Fibroblast of lung (primary cell): ENCODE measurements around the gene SPTB. TPM values are rescaled to one million over a fixed set of nuclear protein-coding genes. Genes with fewer than 3 reads are reported as not detected.

ENCODE experiments used
- DNase-seq, 2 donors: peaks; one replicate each; pipeline versions ENCODE4 v3.0.0 to v3.0.0-alpha.2; 2010; ENCODE audit warnings: low read depth in 2 of 2
- H2AFZ ChIP-seq: 2 replicates; pipeline ENCODE4 v1.5.1; 2012; ENCODE audit warnings: low read length, control low read depth, inconsistent platforms
- H3K27ac ChIP-seq: 2 replicates; pipeline ENCODE4 v1.5.1; 2011; ENCODE audit warnings: low read length, control low read depth; ENCODE audit not compliant: insufficient read depth
- H3K27me3 ChIP-seq: 2 replicates; pipeline ENCODE4 v1.5.1; 2011; ENCODE audit warnings: mild to moderate bottlenecking, low read length; ENCODE audit not compliant: control insufficient read depth, insufficient read depth
- H3K36me3 ChIP-seq: 2 replicates; pipeline ENCODE4 v1.5.1; 2011; ENCODE audit warnings: low read length; ENCODE audit not compliant: control insufficient read depth, insufficient read depth
- H3K4me1 ChIP-seq: 2 replicates; pipeline ENCODE4 v1.5.1; 2011; ENCODE audit warnings: low read length; ENCODE audit not compliant: control insufficient read depth, insufficient read depth; ENCODE audit errors: extremely low read depth
- H3K4me2 ChIP-seq: 2 replicates; pipeline ENCODE4 v1.5.1; 2011; ENCODE audit warnings: low read length, control low read depth; ENCODE audit not compliant: insufficient read depth; ENCODE audit errors: extremely low read depth
- H3K4me3 ChIP-seq, 4 experiments: fragments of 200-600 bp in 1 of 4; sonication (generic) in 1 of 4; replicated peaks in 1 of 4; 2 replicates each; pipeline ENCODE4 v1.5.1; 2011 to 2016; ENCODE audit warnings: low read length in 4 of 4, low read depth in 3 of 4, mild to moderate bottlenecking in 3 of 4, control low read depth in 2 of 4, inconsistent platforms in 1 of 4, mixed read lengths in 1 of 4; ENCODE audit not compliant: insufficient read depth in 1 of 4; ENCODE audit errors: control extremely low read depth in 1 of 4
- H3K79me2 ChIP-seq: 2 replicates; pipeline ENCODE4 v1.5.1; 2012; ENCODE audit warnings: mild to moderate bottlenecking, low read length, inconsistent platforms; ENCODE audit not compliant: control insufficient read depth, insufficient read depth
- H3K9ac ChIP-seq: 2 replicates; pipeline ENCODE4 v1.5.1; 2011; ENCODE audit warnings: mild to moderate bottlenecking, low read length, control low read depth; ENCODE audit not compliant: insufficient read depth
- H3K9me3 ChIP-seq: 2 replicates; pipeline ENCODE4 v1.5.1; 2012; ENCODE audit warnings: low read depth, low read length; ENCODE audit not compliant: control insufficient read depth, insufficient read depth
- H4K20me1 ChIP-seq: 2 replicates; pipeline ENCODE4 v1.5.1; 2011; ENCODE audit warnings: low read length; ENCODE audit not compliant: control insufficient read depth, insufficient read depth; ENCODE audit errors: extremely low read depth
- CTCF ChIP-seq, 2 donors: IDR thresholded peaks in 1 of 2; conservative IDR thresholded peaks in 1 of 2; 1 replicate in 1 of 2; 2 replicates in 1 of 2; pipeline ENCODE4 v1.5.1; 2011 to 2012; ENCODE audit warnings: low read length in 2 of 2, control low read depth in 1 of 2, inconsistent platforms in 1 of 2, low read depth in 1 of 2, mild to moderate bottlenecking in 1 of 2
- EZH2 ChIP-seq: IDR thresholded peaks from 2 replicates; pipeline ENCODE4 v1.5.1; 2012; ENCODE audit warnings: low read length, control low read depth, mild to moderate bottlenecking; ENCODE audit errors: missing control alignments
- polyA plus RNA-seq, 2 donors: library from polyadenylated mRNA; depleted of rRNA in 1 of 2; stranded (reverse) in 1 of 2; unstranded in 1 of 2; fragments of >200 nt; gene quantifications; 2 replicates each; pipeline ENCODE4 v1.2.1, GENCODE V29; 2011 to 2012; ENCODE audit warnings: missing spikeins in 1 of 2
- total RNA-seq: library from RNA; depleted of rRNA; stranded (reverse); fragments of >200 nt; gene quantifications from 2 replicates; pipeline ENCODE4 v1.2.1, GENCODE V29; 2014

SPTB gene
- total and polyA plus RNA-seq, 2 donors (not counting 1 experiment from before 2014, with no cell fraction given), result not detected

GRCh38 chr14:64795211-64795610, 84.5 kb downstream of the SPTB start:
- Histone ChIP-seq H3K27me3 (peaks cover 5% of the 10 kb centered on the region), H4K20me1 (no peaks in the 10 kb centered on the region), H2AFZ (no peak overlapping the region), H3K4me3 (no peak overlapping the region), H3K9me3 (no peaks in the 10 kb centered on the region), H3K4me1 (no peaks in the 10 kb centered on the region), H3K27ac (no peak overlapping the region), H3K36me3 (no peaks in the 10 kb centered on the region), H3K79me2 (no peaks in the 10 kb centered on the region), H3K4me2 (no peak overlapping the region), H3K9ac (no peak overlapping the region)
- DNase-seq, result no peak
- no peak for TF ChIP-seq EZH2
- TF ChIP-seq CTCF (conservative IDR thresholded peaks at IDR 0.05 in 1 of 2, IDR thresholded peaks at IDR 0.05 in 1 of 2; ENCODE audit: low read depth in 1 of 2, low read length in 2 of 2), result no peak

GRCh38 chr14:64792871-64793560, 86.7 kb downstream of the SPTB start:
- TF ChIP-seq CTCF (conservative IDR thresholded peaks at IDR 0.05 in 1 of 2, IDR thresholded peaks at IDR 0.05 in 1 of 2; ENCODE audit: low read depth in 1 of 2, low read length in 2 of 2), result no peak
- no peak for TF ChIP-seq EZH2

GRCh38 chr14:64792231-64792630, 87.5 kb downstream of the SPTB start:
- H2AFZ ChIP-seq, result no peak overlapping the region
- H3K4me2 ChIP-seq, result no peak overlapping the region
- no peaks in the 10 kb centered on the region for H3K36me3 ChIP-seq
- no peaks in the 10 kb centered on the region for H3K9me3 ChIP-seq
- no peaks in the 10 kb centered on the region for H4K20me1 ChIP-seq
- no peak for DNase-seq
- no peak overlapping the region for H3K4me3 ChIP-seq
- H3K27ac ChIP-seq, result no peak overlapping the region
- no peak overlapping the region for H3K9ac ChIP-seq
- peaks cover 2% of the 10 kb centered on the region for H3K4me1 ChIP-seq
- TF ChIP-seq EZH2 (no peak), CTCF (conservative IDR thresholded peaks at IDR 0.05 in 1 of 2, IDR thresholded peaks at IDR 0.05 in 1 of 2; ENCODE audit: low read depth in 1 of 2, low read length in 2 of 2) (no peak)
- peaks cover 5% of the 10 kb centered on the region for H3K27me3 ChIP-seq
- no peaks in the 10 kb centered on the region for H3K79me2 ChIP-seq

More at GRCh38 chr14:64792871-64793560, 86.7 kb downstream of the SPTB start:
- Histone ChIP-seq H3K4me3 (no peak overlapping the region), H3K4me2 (no peak overlapping the region), H3K9ac (no peak overlapping the region), H3K9me3 (no peaks in the 10 kb centered on the region), H3K27ac (no peak overlapping the region), H3K79me2 (no peaks in the 10 kb centered on the region), H3K4me1 (peaks cover 2% of the 10 kb centered on the region), H2AFZ (no peak overlapping the region), H4K20me1 (no peaks in the 10 kb centered on the region), H3K36me3 (no peaks in the 10 kb centered on the region), H3K27me3 (peaks cover 5% of the 10 kb centered on the region)
- DNase-seq, result no peak
